Measurements from ENCODE around the gene RASAL2.

RASAL2 gene

GRCh38 chr1:178367151-178367550 is 273.2 kb downstream of the RASAL2 start:
- TF ChIP-seq CTCF (IDR thresholded peaks at IDR 0.05; ENCODE audit: insufficient read depth, low read depth, low read length, missing control alignments) = no peak
- no peak for DNase-seq (ENCODE audit: low read depth)
- no peak overlapping the region for H3K4me3 ChIP-seq (ENCODE audit: low read length)

GRCh38 chr1:178368208-178368607 is 274.3 kb downstream of the RASAL2 start:
- TF ChIP-seq CTCF (IDR thresholded peaks at IDR 0.05; ENCODE audit: insufficient read depth, low read depth, low read length, missing control alignments) = no peak
- no peak overlapping the region for H3K4me3 ChIP-seq (ENCODE audit: low read length)
- DNase-seq (ENCODE audit: low read depth) = no peak

GRCh38 chr1:178371235-178371634 is 277.3 kb downstream of the RASAL2 start:
- H3K4me3 ChIP-seq (ENCODE audit: low read length) = no peak overlapping the region
- no peak for DNase-seq (ENCODE audit: low read depth)
- TF ChIP-seq CTCF (IDR thresholded peaks at IDR 0.05; ENCODE audit: insufficient read depth, low read depth, low read length, missing control alignments) = no peak

GRCh38 chr1:178371933-178372388 is 278.1 kb downstream of the RASAL2 start:
- DNase-seq (ENCODE audit: low read depth) = no peak
- TF ChIP-seq CTCF (IDR thresholded peaks at IDR 0.05; ENCODE audit: insufficient read depth, low read depth, low read length, missing control alignments) = no peak
- H3K4me3 ChIP-seq (ENCODE audit: low read length) = no peak overlapping the region

GRCh38 chr1:178374016-178374415 is 280.1 kb downstream of the RASAL2 start:
- no peak overlapping the region for H3K4me3 ChIP-seq (ENCODE audit: low read length)
- DNase-seq (ENCODE audit: low read depth) = peak; percentile 58
- TF ChIP-seq CTCF (IDR thresholded peaks at IDR 0.05; ENCODE audit: insufficient read depth, low read depth, low read length, missing control alignments) = no peak

GRCh38 chr1:178376008-178376407 is 282.1 kb downstream of the RASAL2 start:
- no peak overlapping the region for H3K4me3 ChIP-seq (ENCODE audit: low read length)
- no peak for TF ChIP-seq CTCF (IDR thresholded peaks at IDR 0.05; ENCODE audit: insufficient read depth, low read depth, low read length, missing control alignments)
- no peak for DNase-seq (ENCODE audit: low read depth)

- peak; percentile 40 for TF ChIP-seq CTCF (IDR thresholded peaks at IDR 0.05; ENCODE audit: insufficient read depth, low read depth, low read length, missing control alignments)
- no peak for DNase-seq (ENCODE audit: low read depth)
- no peak overlapping the region for H3K4me3 ChIP-seq (ENCODE audit: low read length)
These were observed 285.9 kb downstream of the RASAL2 start for GRCh38 chr1:178379807-178380206.
